Measurements from ENCODE around the gene EYA2.
"Not testable (repeated sequence)": the region's sequence is repeated elsewhere in the genome, so short reads cannot be mapped to it uniquely, and the experiment has no call there.

- not testable (repeated sequence) for TF ChIP-seq POLR2A, CTCF (IDR thresholded peaks at IDR 0.05)
Observed at GRCh38 chr20:47176217-47176616, 281.6 kb downstream of the EYA2 start.

Measured in heart left ventricle (tissue), 13 donors.